GM12878 (cell line): Measurements from ENCODE around the gene ABCG2. TPM values are rescaled to one million over a fixed set of nuclear protein-coding genes. Genes with fewer than 3 reads are reported as not detected.

Experiments
- ATAC-seq: fragments of 200-7000 bp; cut with Tn5 transposase; 3 replicates; pipeline ENCODE4 v1.9.1; 2020; ENCODE audit warnings: mild to moderate bottlenecking, moderate library complexity
- BruUV-seq: library from RNA; stranded (reverse); fragments of 400-500 nt; replicated peaks from 2 replicates; lab custom pipeline; 2021; lab: Mats Ljungman, UMichigan
- CTCF ChIA-PET: fragments of 300-600 bp; sonication (Branson Sonifier 250); formaldehyde crosslinking; extraction: SDS; loops from one replicate; lab custom pipeline; 2021; ENCODE audit warnings: inconsistent platforms; lab: Yijun Ruan, JAX
- POLR2A ChIA-PET: fragments of 350-600 bp; formaldehyde crosslinking; extraction: SDS; loops from one replicate; lab custom pipeline; 2021; ENCODE audit warnings: inconsistent platforms; lab: Charles Lee
- RAD21 ChIA-PET: fragments of 300-600 bp; sonication (Branson Sonifier 250); formaldehyde crosslinking; loops from one replicate; lab custom pipeline; 2023; ENCODE audit warnings: antibody characterized with exemption; ENCODE audit not compliant: unreplicated experiment; lab: Charles Lee
- SMC1A ChIA-PET: fragments of 300-600 bp; sonication (Branson Sonifier 250); formaldehyde crosslinking; loops from one replicate; lab custom pipeline; 2023; ENCODE audit not compliant: unreplicated experiment, uncharacterized antibody; lab: Charles Lee
- DNase-seq: peaks from one replicate; pipeline ENCODE4 v3.0.0-alpha.2; 2011; ENCODE audit warnings: low read depth, low spot score
- FAIRE-seq: peaks from 3 replicates; lab custom pipeline; 2011; peaks lifted over from hg19 to GRCh38; lab: Jason Lieb, UNC
- H2AFZ ChIP-seq: 2 replicates; pipeline ENCODE4 v1.6.0; 2011; ENCODE audit warnings: low read depth, low read length, control low read depth; ENCODE audit not compliant: control insufficient read depth
- H3K27ac ChIP-seq: 2 replicates; pipeline ENCODE4 v1.5.1; 2011; ENCODE audit warnings: control low read depth; ENCODE audit not compliant: control insufficient read depth, insufficient read depth
- H3K27me3 ChIP-seq, 2 experiments: replicated peaks in 1 of 2; 2 replicates each; pipeline versions ENCODE4 v1.6.0 to v1.6.1; 2011; ENCODE audit warnings: low read length in 1 of 2; ENCODE audit not compliant: control insufficient read depth in 2 of 2, insufficient read depth in 2 of 2
- H3K36me3 ChIP-seq, 2 experiments: 2 replicates each; pipeline ENCODE4 v1.5.1; 2011; ENCODE audit warnings: low read length in 1 of 2; ENCODE audit not compliant: control insufficient read depth in 2 of 2, insufficient read depth in 2 of 2
- H3K4me1 ChIP-seq: 2 replicates; pipeline ENCODE4 v1.6.1; 2011; ENCODE audit warnings: mild to moderate bottlenecking, low read length, moderate library complexity, mixed read lengths; ENCODE audit not compliant: control insufficient read depth, insufficient read depth
- H3K4me2 ChIP-seq: 2 replicates; pipeline ENCODE4 v1.6.0; 2011; ENCODE audit warnings: control low read depth; ENCODE audit not compliant: control insufficient read depth, insufficient read depth
- H3K4me3 ChIP-seq: fragments of 200-600 bp; sonication (generic); 2 replicates; pipeline ENCODE4 v1.5.1; 2016
- H3K79me2 ChIP-seq: 2 replicates; pipeline ENCODE4 v1.6.0; 2011; ENCODE audit warnings: low read length; ENCODE audit not compliant: control insufficient read depth, insufficient read depth
- H3K9ac ChIP-seq: 2 replicates; pipeline ENCODE4 v1.8.0; 2011; ENCODE audit warnings: low read length, control low read depth, mixed read lengths; ENCODE audit not compliant: control insufficient read depth, insufficient read depth
- H3K9me3 ChIP-seq: replicated peaks from 3 replicates; pipeline ENCODE4 v1.5.1; 2011; ENCODE audit warnings: mild to moderate bottlenecking, low read length; ENCODE audit not compliant: control insufficient read depth, insufficient read depth
- H4K20me1 ChIP-seq: 2 replicates; pipeline ENCODE4 v1.6.0; 2011; ENCODE audit not compliant: control insufficient read depth, insufficient read depth
- CEBPB ChIP-seq, 2 experiments: fragments of 150-350 bp in 1 of 2; IDR thresholded peaks; 2 replicates each; pipeline ENCODE4 v1.6.1; 2012 to 2014; ENCODE audit warnings: low read depth in 2 of 2, low read length in 2 of 2, borderline replicate concordance in 1 of 2, inconsistent platforms in 1 of 2
- FOXM1 ChIP-seq: IDR thresholded peaks from 2 replicates; pipeline ENCODE4 v1.6.1; 2012; ENCODE audit warnings: low read depth, mild to moderate bottlenecking, inconsistent platforms, low read length, moderate library complexity
- STAT3 ChIP-seq: IDR thresholded peaks from 2 replicates; pipeline ENCODE4 v1.6.1; 2011; ENCODE audit warnings: low read depth, low read length, improper control_type of control experiment
- SUPT20H ChIP-seq: IDR thresholded peaks from 2 replicates; pipeline ENCODE4 v1.6.1; 2011; ENCODE audit warnings: low read depth, mild to moderate bottlenecking, low read length, moderate library complexity, borderline replicate concordance; ENCODE audit not compliant: control insufficient read depth
- YY1 ChIP-seq: IDR thresholded peaks from 2 replicates; pipeline ENCODE4 v1.6.1; 2011; ENCODE audit warnings: low read depth, mild to moderate bottlenecking, low read length
- ZBED1 ChIP-seq: IDR thresholded peaks from 2 replicates; pipeline ENCODE4 v1.6.1; 2016; ENCODE audit warnings: borderline replicate concordance
- ZNF592 ChIP-seq: fragments of 450-650 bp; IDR thresholded peaks from 2 replicates; pipeline ENCODE4 v1.6.1; 2017; ENCODE audit warnings: mild to moderate bottlenecking, moderate library complexity
- ZNF687 ChIP-seq: fragments of 450-650 bp; IDR thresholded peaks from 2 replicates; pipeline ENCODE4 v1.6.1; 2017; ENCODE audit warnings: mild to moderate bottlenecking, moderate library complexity
- WGBS: methylation state at CpG from one replicate; pipeline ENCODE4 v1.1.6; 2016; ENCODE audit warnings: low lambda C conversion rate; ENCODE audit not compliant: insufficient replicate concordance, insufficient coverage; ENCODE audit errors: missing lambda C conversion rate; 5-methylcytosine and 5-hydroxymethylcytosine counted together
- in situ Hi-C: fragments of 300-500 bp; cut with MboI; formaldehyde crosslinking; loops from 9 replicates; pipeline ENCODE4 v1.14.3; 2018; ENCODE audit warnings: mixed read lengths
- intact Hi-C: fragments of 100-400 bp; cut with micrococcal nuclease; formaldehyde crosslinking; loops from one replicate; pipeline ENCODE4 v1.14.2; 2022; ENCODE audit not compliant: unreplicated experiment
- polyA plus RNA-seq, 11 experiments: library from polyadenylated mRNA; depleted of rRNA in 4 of 11; unstranded in 6 of 11; stranded (reverse) in 5 of 11; fragments of >200 nt; fragmentation: Nextera tagmentation in 4 of 11; fragmentation: Illumina TruSeq in 1 of 11; extraction: Ambion mirVana in 4 of 11; extraction: Trizol in 1 of 11; gene quantifications; 1 replicate in 1 of 11; 2 replicates in 10 of 11; pipeline versions ENCODE4 v1.2.1 to v1.2.3, GENCODE V29; 2011 to 2016; ENCODE audit warnings: inconsistent platforms in 2 of 11, missing spikeins in 2 of 11, low read depth in 1 of 11
- total RNA-seq, 4 experiments: library from RNA; depleted of rRNA in 3 of 4; stranded (reverse); fragments of >200 nt in 3 of 4; fragmentation: Illumina TruSeq in 1 of 4; extraction: Trizol in 1 of 4; gene quantifications; 2 replicates each; pipeline versions ENCODE4 v1.2.1 to v1.2.3, GENCODE V29; 2013 to 2021

The ABCG2 gene
- total and polyA plus RNA-seq, 10 of the 15 experiments (the other 5 are each of a cell fraction or from before 2014, with no cell fraction given), result 0.03 to 0.06 (median 0.04) TPM; not detected in 7

- H3K4me1 ChIP-seq, result no peaks in the 10 kb centered on the region
- no peak overlapping the region for H2AFZ ChIP-seq
- BruUV-seq, result no TSS peak
- ChIA-PET POLR2A (no interaction called here), CTCF (no interaction called here), SMC1A (no interaction called here), RAD21 (no interaction called here)
- intact Hi-C loops, result no loop called here
- H3K9me3 ChIP-seq, result no peaks in the 10 kb centered on the region
- ATAC-seq, result no peak
- no peaks in the 10 kb centered on the region for H3K79me2 ChIP-seq
- no peak for FAIRE-seq
- DNase-seq, result no peak
- H3K27ac ChIP-seq, result no peak overlapping the region
- no peaks in the 10 kb centered on the region; a peak in 1 of 4 replicates for H3K27me3 ChIP-seq
- no peak overlapping the region for H3K4me3 ChIP-seq
- no peak overlapping the region for H3K9ac ChIP-seq
- no peak overlapping the region for H3K4me2 ChIP-seq
- WGBS, result 31% methylated on average over 1 of the region's 1 CpG
- no peaks in the 10 kb centered on the region for H3K36me3 ChIP-seq
- TF ChIP-seq SUPT20H, result no peak
- in situ Hi-C loops, result loop anchor here (25.0 kb wide), 1 partner anchor 518 kb away; no protein-coding TSS in a partner anchor
- no peaks in the 10 kb centered on the region for H4K20me1 ChIP-seq
These were observed 46.4 kb upstream of the ABCG2 start for GRCh38 chr4:88204882-88205281.

GRCh38 chr4:88202443-88202842 lies 44.0 kb upstream of the ABCG2 start:
- SMC1A ChIA-PET, result interaction anchor here (0.8 kb wide), 1 partner anchor 169 kb away, joined by 3 read pairs; no protein-coding TSS in a partner anchor
- DNase-seq (no peak), FAIRE-seq (no peak), ATAC-seq (no peak)
- Histone ChIP-seq H2AFZ (no peak overlapping the region), H3K4me1 (no peaks in the 10 kb centered on the region), H3K4me3 (no peak overlapping the region), H3K9me3 (no peaks in the 10 kb centered on the region), H3K27ac (no peak overlapping the region), H4K20me1 (no peaks in the 10 kb centered on the region), H3K36me3 (no peaks in the 10 kb centered on the region), H3K9ac (no peak overlapping the region), H3K27me3 (no peaks in the 10 kb centered on the region; a peak in 1 of 4 replicates), H3K79me2 (no peaks in the 10 kb centered on the region), H3K4me2 (no peak overlapping the region)
- CTCF ChIA-PET, result interaction anchor here (0.9 to 1.5 kb wide), 5 partner anchors 9 to 169 kb away, joined by 3 to 6 read pairs (median 4); no protein-coding TSS in a partner anchor
- POLR2A ChIA-PET, result no interaction called here
- intact Hi-C loops (no loop called here), in situ Hi-C loops (loop anchor here (25.0 kb wide), 1 partner anchor 515 kb away; no protein-coding TSS in a partner anchor)
- BruUV-seq, result no TSS peak
- RAD21 ChIA-PET, result interaction anchor here (1.2 kb wide), 1 partner anchor 9 kb away, joined by 6 read pairs; no protein-coding TSS in a partner anchor
- WGBS, result 28% methylated on average over 6 of the region's 6 CpGs
- TF ChIP-seq CEBPB (IDR thresholded peaks at IDR 0.05; ENCODE audit: borderline replicate concordance in 1 of 2, low read depth in 2 of 2, low read length in 2 of 2) (no peak), STAT3 (no peak), ZNF592 (no peak), ZNF687 (no peak), ZBED1 (no peak), YY1 (no peak), FOXM1 (no peak)
